ENCODE results near the gene SCN3A. TPM values are rescaled to one million over a fixed set of nuclear protein-coding genes. Genes with fewer than 3 reads are reported as not detected.

Gene SCN3A
- polyA plus RNA-seq, 1 donor (not counting 4 experiments of a cell fraction or from before 2014, with no cell fraction given), result 0.01 TPM

GRCh38 chr2:165086337-165086736 is 117.5 kb downstream of the SCN3A start:
- no peaks in the 10 kb centered on the region for H4K20me1 ChIP-seq (ENCODE audit: control insufficient read depth, extremely low read depth, insufficient read depth, low read length)
- FAIRE-seq (no peak), DNase-seq (ENCODE audit: low read depth, low spot score) (no peak)
- no peak overlapping the region for H3K4me3 ChIP-seq (ENCODE audit: control insufficient read depth in 2 of 3, extremely low read depth in 1 of 3, insufficient read depth in 2 of 3, low read depth in 1 of 3, low read length in 3 of 3)
- H3K27me3 ChIP-seq (ENCODE audit: control insufficient read depth, extremely low read depth, insufficient read depth, low read length), result no peaks in the 10 kb centered on the region
- no peak overlapping the region for H3K27ac ChIP-seq (ENCODE audit: control insufficient read depth, insufficient read depth, low read length)
- H2AFZ ChIP-seq (ENCODE audit: control insufficient read depth, low read length), result no peak overlapping the region
- no peaks in the 10 kb centered on the region for H3K9me3 ChIP-seq (ENCODE audit: control insufficient read depth, low read depth, low read length)
- H3K36me3 ChIP-seq (ENCODE audit: control insufficient read depth in 2 of 2, extremely low read depth in 1 of 2, insufficient read depth in 2 of 2, low read length in 2 of 2), result no peaks in the 10 kb centered on the region
- no peaks in the 10 kb centered on the region for H3K9me1 ChIP-seq (ENCODE audit: control insufficient read depth, extremely low read depth, insufficient read depth, low read length)
- H3K79me2 ChIP-seq (ENCODE audit: control insufficient read depth, insufficient read depth, low read length), result no peaks in the 10 kb centered on the region
- no peak overlapping the region for H3K4me2 ChIP-seq (ENCODE audit: control insufficient read depth, extremely low read depth, insufficient read depth, low read depth, low read length)
- H3K4me1 ChIP-seq (ENCODE audit: control insufficient read depth, extremely low read depth, insufficient read depth, low read length), result no peaks in the 10 kb centered on the region
- H3K9ac ChIP-seq (ENCODE audit: control insufficient read depth, extremely low read depth, insufficient read depth, low read length), result no peak overlapping the region
- dilution Hi-C loops (cut with MboI; ENCODE audit: extremely low pct_ligation_motif_present, low sequenced_read_pairs), result no loop called here
- TF ChIP-seq CTCF (optimal IDR thresholded peaks at IDR 0.05 in 1 of 3, IDR thresholded peaks at IDR 0.05 in 1 of 3, conservative IDR thresholded peaks at IDR 0.05 in 1 of 3; ENCODE audit: extremely low read depth in 1 of 3, insufficient read depth in 2 of 3, low read length in 3 of 3) (no peak), EZH2 (IDR thresholded peaks at IDR 0.05; ENCODE audit: low read length) (no peak)

- H4K20me1 ChIP-seq (ENCODE audit: control insufficient read depth, extremely low read depth, insufficient read depth, low read length), result no peaks in the 10 kb centered on the region
- no peaks in the 10 kb centered on the region for H3K79me2 ChIP-seq (ENCODE audit: control insufficient read depth, insufficient read depth, low read length)
- no peak overlapping the region for H3K9ac ChIP-seq (ENCODE audit: control insufficient read depth, extremely low read depth, insufficient read depth, low read length)
- TF ChIP-seq CTCF (optimal IDR thresholded peaks at IDR 0.05 in 1 of 3, IDR thresholded peaks at IDR 0.05 in 1 of 3, conservative IDR thresholded peaks at IDR 0.05 in 1 of 3; ENCODE audit: extremely low read depth in 1 of 3, insufficient read depth in 2 of 3, low read length in 3 of 3), result no peak
- TF ChIP-seq EZH2 (IDR thresholded peaks at IDR 0.05; ENCODE audit: low read length), result no peak
- H3K4me1 ChIP-seq (ENCODE audit: control insufficient read depth, extremely low read depth, insufficient read depth, low read length), result no peaks in the 10 kb centered on the region
- no peak overlapping the region for H2AFZ ChIP-seq (ENCODE audit: control insufficient read depth, low read length)
- FAIRE-seq (no peak), DNase-seq (ENCODE audit: low read depth, low spot score) (no peak)
- H3K27me3 ChIP-seq (ENCODE audit: control insufficient read depth, extremely low read depth, insufficient read depth, low read length), result no peaks in the 10 kb centered on the region
- dilution Hi-C loops (cut with MboI; ENCODE audit: extremely low pct_ligation_motif_present, low sequenced_read_pairs), result no loop called here
- H3K9me1 ChIP-seq (ENCODE audit: control insufficient read depth, extremely low read depth, insufficient read depth, low read length), result no peaks in the 10 kb centered on the region
- H3K4me3 ChIP-seq (ENCODE audit: control insufficient read depth in 2 of 3, extremely low read depth in 1 of 3, insufficient read depth in 2 of 3, low read depth in 1 of 3, low read length in 3 of 3), result no peak overlapping the region
- no peaks in the 10 kb centered on the region for H3K9me3 ChIP-seq (ENCODE audit: control insufficient read depth, low read depth, low read length)
- H3K36me3 ChIP-seq (ENCODE audit: control insufficient read depth in 2 of 2, extremely low read depth in 1 of 2, insufficient read depth in 2 of 2, low read length in 2 of 2), result no peaks in the 10 kb centered on the region
- H3K27ac ChIP-seq (ENCODE audit: control insufficient read depth, insufficient read depth, low read length), result no peak overlapping the region
- no peak overlapping the region for H3K4me2 ChIP-seq (ENCODE audit: control insufficient read depth, extremely low read depth, insufficient read depth, low read depth, low read length)
Measured at GRCh38 chr2:165083326-165083725, 120.5 kb downstream of the SCN3A start.
